HEK293 (cell line): ENCODE data around the gene UQCC3.

Experiments used
- BCL11B ChIP-seq: fragments of 450-650 bp; formaldehyde crosslinking; IDR thresholded peaks from 2 replicates; pipeline ENCODE4 v1.5.1; 2016; ENCODE audit warnings: low read depth, missing biosample characterization, missing genetic modification characterization
- OSR2 ChIP-seq: fragments of 450-650 bp; formaldehyde crosslinking; IDR thresholded peaks from 2 replicates; pipeline ENCODE4 v1.5.1; 2016; ENCODE audit warnings: missing biosample characterization, missing genetic modification characterization
- OVOL3 ChIP-seq: fragments of 450-650 bp; formaldehyde crosslinking; IDR thresholded peaks from 2 replicates; pipeline ENCODE4 v1.5.1; 2016; ENCODE audit warnings: missing biosample characterization, missing genetic modification characterization
- PATZ1 ChIP-seq: fragments of 450-650 bp; formaldehyde crosslinking; IDR thresholded peaks from 2 replicates; pipeline ENCODE4 v1.5.1; 2016; ENCODE audit warnings: missing biosample characterization, missing genetic modification characterization
- RBAK ChIP-seq: fragments of 450-650 bp; formaldehyde crosslinking; IDR thresholded peaks from 2 replicates; pipeline ENCODE4 v1.5.1; 2016; ENCODE audit warnings: missing biosample characterization, missing genetic modification characterization
- SALL2 ChIP-seq: fragments of 450-650 bp; formaldehyde crosslinking; IDR thresholded peaks from 2 replicates; pipeline ENCODE4 v1.5.0; 2017; ENCODE audit warnings: missing biosample characterization, mild to moderate bottlenecking, missing genetic modification characterization, borderline replicate concordance
- SCRT1 ChIP-seq: fragments of 450-650 bp; formaldehyde crosslinking; IDR thresholded peaks from 2 replicates; pipeline ENCODE4 v1.5.1; 2016; ENCODE audit warnings: missing biosample characterization, missing genetic modification characterization, borderline replicate concordance
- TRIM28 ChIP-seq: IDR thresholded peaks from 2 replicates; pipeline ENCODE4 v1.6.1; 2011; ENCODE audit warnings: low read length, control low read depth, borderline replicate concordance
- ZBTB11 ChIP-seq: fragments of 450-650 bp; formaldehyde crosslinking; conservative IDR thresholded peaks from 2 replicates; pipeline ENCODE4 v1.5.1; 2016; ENCODE audit warnings: low read depth, missing biosample characterization, missing genetic modification characterization
- ZEB2 ChIP-seq: fragments of 450-650 bp; formaldehyde crosslinking; IDR thresholded peaks from 2 replicates; pipeline ENCODE4 v1.5.1; 2016; ENCODE audit warnings: missing biosample characterization, missing genetic modification characterization
- ZFHX2 ChIP-seq: fragments of 450-650 bp; formaldehyde crosslinking; conservative IDR thresholded peaks from 2 replicates; pipeline ENCODE4 v1.5.1; 2016; ENCODE audit warnings: missing biosample characterization, missing genetic modification characterization
- ZNF121 ChIP-seq: fragments of 450-650 bp; formaldehyde crosslinking; IDR thresholded peaks from 2 replicates; pipeline ENCODE4 v1.5.1; 2016; ENCODE audit warnings: missing biosample characterization, missing genetic modification characterization
- ZNF140 ChIP-seq: fragments of 450-650 bp; formaldehyde crosslinking; IDR thresholded peaks from 2 replicates; pipeline ENCODE4 v1.5.1; 2016; ENCODE audit warnings: missing biosample characterization, missing genetic modification characterization
- ZNF157 ChIP-seq: fragments of 450-650 bp; formaldehyde crosslinking; IDR thresholded peaks from 2 replicates; pipeline ENCODE4 v1.5.1; 2016; ENCODE audit warnings: missing biosample characterization, missing genetic modification characterization
- ZNF175 ChIP-seq: fragments of 450-650 bp; formaldehyde crosslinking; IDR thresholded peaks from 2 replicates; pipeline ENCODE4 v1.5.1; 2016; ENCODE audit warnings: missing biosample characterization, missing genetic modification characterization
- ZNF248 ChIP-seq: fragments of 450-650 bp; formaldehyde crosslinking; IDR thresholded peaks from 2 replicates; pipeline ENCODE4 v1.5.1; 2017; ENCODE audit warnings: missing biosample characterization, missing genetic modification characterization
- ZNF324 ChIP-seq: fragments of 450-650 bp; formaldehyde crosslinking; IDR thresholded peaks from 2 replicates; pipeline ENCODE4 v1.5.1; 2016; ENCODE audit warnings: missing biosample characterization, missing genetic modification characterization
- ZNF404 ChIP-seq: fragments of 450-650 bp; formaldehyde crosslinking; IDR thresholded peaks from 2 replicates; pipeline ENCODE4 v1.5.1; 2017; ENCODE audit warnings: missing biosample characterization, missing genetic modification characterization
- ZNF555 ChIP-seq: fragments of 450-650 bp; formaldehyde crosslinking; conservative IDR thresholded peaks from 2 replicates; pipeline ENCODE4 v1.5.1; 2017; ENCODE audit warnings: missing biosample characterization, mild to moderate bottlenecking, missing genetic modification characterization, inconsistent platforms
- ZNF76 ChIP-seq: fragments of 450-650 bp; formaldehyde crosslinking; IDR thresholded peaks from 2 replicates; pipeline ENCODE4; 2016; ENCODE audit warnings: low read depth, missing biosample characterization, missing genetic modification characterization, borderline replicate concordance
- ZNF768 ChIP-seq: fragments of 450-650 bp; formaldehyde crosslinking; IDR thresholded peaks from 2 replicates; pipeline ENCODE4 v1.5.1; 2018; ENCODE audit warnings: missing biosample characterization, mild to moderate bottlenecking, missing genetic modification characterization
- ZNF777 ChIP-seq: fragments of 450-650 bp; formaldehyde crosslinking; IDR thresholded peaks from 2 replicates; pipeline ENCODE4 v1.5.1; 2017; ENCODE audit warnings: missing biosample characterization, missing genetic modification characterization, borderline replicate concordance
- ZNF837 ChIP-seq: fragments of 450-650 bp; formaldehyde crosslinking; IDR thresholded peaks from 2 replicates; pipeline ENCODE4 v1.5.1; 2016; ENCODE audit warnings: missing biosample characterization, missing genetic modification characterization
- TF ChIP-seq, protein P1 (sequence below): fragments of 450-650 bp; formaldehyde crosslinking; IDR thresholded peaks from 2 replicates; pipeline ENCODE4 v1.5.1; 2017; ENCODE audit warnings: missing biosample characterization, missing genetic modification characterization
- TF ChIP-seq, protein P2 (sequence below): fragments of 450-650 bp; formaldehyde crosslinking; IDR thresholded peaks from 2 replicates; pipeline ENCODE4 v1.5.1; 2016; ENCODE audit warnings: missing biosample characterization, missing genetic modification characterization, borderline replicate concordance
- TF ChIP-seq, protein P3 (sequence below): fragments of 450-650 bp; formaldehyde crosslinking; IDR thresholded peaks from 2 replicates; pipeline ENCODE4; 2016; ENCODE audit warnings: missing biosample characterization, missing genetic modification characterization

Gene UQCC3

GRCh38 chr11:62671608-62672389 lies at the start of gene UQCC3, which contains the start of gene LBHD1 (continued):
- TF ChIP-seq ZNF76 (tag by site-specific recombination) (no peak; the same call in 1 of the 2 replicates), ZNF140 (tag by site-specific recombination) (no peak), OVOL3 (tag by site-specific recombination) (no peak), ZNF777 (tag by site-specific recombination) (no peak), ZEB2 (no peak; the same call in 1 of the 2 replicates), ZFHX2 (tag by site-specific recombination) (peak; percentile 83), PATZ1 (no peak; the same call in 1 of the 2 replicates), ZNF837 (tag by site-specific recombination) (no peak), ZBTB11 (tag by site-specific recombination) (peak; percentile 71), ZNF121 (no peak), TRIM28 (no peak; the same call in 1 of the 2 replicates), ZNF555 (tag by site-specific recombination) (no peak), SCRT1 (tag by site-specific recombination) (peak; percentile 98), ZNF324 (tag by site-specific recombination) (peak; percentile 52; the same call in 1 of the 2 replicates), BCL11B (tag by site-specific recombination) (no peak), ZNF157 (tag by site-specific recombination) (no peak), RBAK (tag by site-specific recombination) (no peak), OSR2 (tag by site-specific recombination) (peak; percentile 39; the same call in 1 of the 2 replicates), ZNF768 (no peak), SALL2 (tag by site-specific recombination) (no peak), ZNF404 (tag by site-specific recombination) (no peak), ZNF248 (tag by site-specific recombination) (no peak), ZNF175 (tag by site-specific recombination) (no peak)
- TF ChIP-seq, protein P1, sequence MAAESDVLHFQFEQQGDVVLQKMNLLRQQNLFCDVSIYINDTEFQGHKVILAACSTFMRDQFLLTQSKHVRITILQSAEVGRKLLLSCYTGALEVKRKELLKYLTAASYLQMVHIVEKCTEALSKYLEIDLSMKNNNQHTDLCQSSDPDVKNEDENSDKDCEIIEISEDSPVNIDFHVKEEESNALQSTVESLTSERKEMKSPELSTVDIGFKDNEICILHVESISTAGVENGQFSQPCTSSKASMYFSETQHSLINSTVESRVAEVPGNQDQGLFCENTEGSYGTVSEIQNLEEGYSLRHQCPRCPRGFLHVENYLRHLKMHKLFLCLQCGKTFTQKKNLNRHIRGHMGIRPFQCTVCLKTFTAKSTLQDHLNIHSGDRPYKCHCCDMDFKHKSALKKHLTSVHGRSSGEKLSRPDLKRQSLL (tag by site-specific recombination), result no peak
- TF ChIP-seq, protein P2, sequence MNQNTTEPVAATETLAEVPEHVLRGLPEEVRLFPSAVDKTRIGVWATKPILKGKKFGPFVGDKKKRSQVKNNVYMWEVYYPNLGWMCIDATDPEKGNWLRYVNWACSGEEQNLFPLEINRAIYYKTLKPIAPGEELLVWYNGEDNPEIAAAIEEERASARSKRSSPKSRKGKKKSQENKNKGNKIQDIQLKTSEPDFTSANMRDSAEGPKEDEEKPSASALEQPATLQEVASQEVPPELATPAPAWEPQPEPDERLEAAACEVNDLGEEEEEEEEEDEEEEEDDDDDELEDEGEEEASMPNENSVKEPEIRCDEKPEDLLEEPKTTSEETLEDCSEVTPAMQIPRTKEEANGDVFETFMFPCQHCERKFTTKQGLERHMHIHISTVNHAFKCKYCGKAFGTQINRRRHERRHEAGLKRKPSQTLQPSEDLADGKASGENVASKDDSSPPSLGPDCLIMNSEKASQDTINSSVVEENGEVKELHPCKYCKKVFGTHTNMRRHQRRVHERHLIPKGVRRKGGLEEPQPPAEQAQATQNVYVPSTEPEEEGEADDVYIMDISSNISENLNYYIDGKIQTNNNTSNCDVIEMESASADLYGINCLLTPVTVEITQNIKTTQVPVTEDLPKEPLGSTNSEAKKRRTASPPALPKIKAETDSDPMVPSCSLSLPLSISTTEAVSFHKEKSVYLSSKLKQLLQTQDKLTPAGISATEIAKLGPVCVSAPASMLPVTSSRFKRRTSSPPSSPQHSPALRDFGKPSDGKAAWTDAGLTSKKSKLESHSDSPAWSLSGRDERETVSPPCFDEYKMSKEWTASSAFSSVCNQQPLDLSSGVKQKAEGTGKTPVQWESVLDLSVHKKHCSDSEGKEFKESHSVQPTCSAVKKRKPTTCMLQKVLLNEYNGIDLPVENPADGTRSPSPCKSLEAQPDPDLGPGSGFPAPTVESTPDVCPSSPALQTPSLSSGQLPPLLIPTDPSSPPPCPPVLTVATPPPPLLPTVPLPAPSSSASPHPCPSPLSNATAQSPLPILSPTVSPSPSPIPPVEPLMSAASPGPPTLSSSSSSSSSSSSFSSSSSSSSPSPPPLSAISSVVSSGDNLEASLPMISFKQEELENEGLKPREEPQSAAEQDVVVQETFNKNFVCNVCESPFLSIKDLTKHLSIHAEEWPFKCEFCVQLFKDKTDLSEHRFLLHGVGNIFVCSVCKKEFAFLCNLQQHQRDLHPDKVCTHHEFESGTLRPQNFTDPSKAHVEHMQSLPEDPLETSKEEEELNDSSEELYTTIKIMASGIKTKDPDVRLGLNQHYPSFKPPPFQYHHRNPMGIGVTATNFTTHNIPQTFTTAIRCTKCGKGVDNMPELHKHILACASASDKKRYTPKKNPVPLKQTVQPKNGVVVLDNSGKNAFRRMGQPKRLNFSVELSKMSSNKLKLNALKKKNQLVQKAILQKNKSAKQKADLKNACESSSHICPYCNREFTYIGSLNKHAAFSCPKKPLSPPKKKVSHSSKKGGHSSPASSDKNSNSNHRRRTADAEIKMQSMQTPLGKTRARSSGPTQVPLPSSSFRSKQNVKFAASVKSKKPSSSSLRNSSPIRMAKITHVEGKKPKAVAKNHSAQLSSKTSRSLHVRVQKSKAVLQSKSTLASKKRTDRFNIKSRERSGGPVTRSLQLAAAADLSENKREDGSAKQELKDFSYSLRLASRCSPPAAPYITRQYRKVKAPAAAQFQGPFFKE, result no peak
- TF ChIP-seq, protein P3, sequence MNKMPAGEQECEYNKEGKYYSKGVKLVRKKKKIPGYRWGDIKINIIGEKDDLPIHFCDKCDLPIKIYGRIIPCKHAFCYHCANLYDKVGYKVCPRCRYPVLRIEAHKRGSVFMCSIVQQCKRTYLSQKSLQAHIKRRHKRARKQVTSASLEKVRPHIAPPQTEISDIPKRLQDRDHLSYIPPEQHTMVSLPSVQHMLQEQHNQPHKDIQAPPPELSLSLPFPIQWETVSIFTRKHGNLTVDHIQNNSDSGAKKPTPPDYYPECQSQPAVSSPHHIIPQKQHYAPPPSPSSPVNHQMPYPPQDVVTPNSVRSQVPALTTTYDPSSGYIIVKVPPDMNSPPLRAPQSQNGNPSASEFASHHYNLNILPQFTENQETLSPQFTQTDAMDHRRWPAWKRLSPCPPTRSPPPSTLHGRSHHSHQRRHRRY (tag by site-specific recombination), result no peak
